ENCODE measurements around the gene SRRM1. TPM values are rescaled to one million over a fixed set of nuclear protein-coding genes. Genes with fewer than 3 reads are reported as not detected.

SRRM1 gene, protein sequence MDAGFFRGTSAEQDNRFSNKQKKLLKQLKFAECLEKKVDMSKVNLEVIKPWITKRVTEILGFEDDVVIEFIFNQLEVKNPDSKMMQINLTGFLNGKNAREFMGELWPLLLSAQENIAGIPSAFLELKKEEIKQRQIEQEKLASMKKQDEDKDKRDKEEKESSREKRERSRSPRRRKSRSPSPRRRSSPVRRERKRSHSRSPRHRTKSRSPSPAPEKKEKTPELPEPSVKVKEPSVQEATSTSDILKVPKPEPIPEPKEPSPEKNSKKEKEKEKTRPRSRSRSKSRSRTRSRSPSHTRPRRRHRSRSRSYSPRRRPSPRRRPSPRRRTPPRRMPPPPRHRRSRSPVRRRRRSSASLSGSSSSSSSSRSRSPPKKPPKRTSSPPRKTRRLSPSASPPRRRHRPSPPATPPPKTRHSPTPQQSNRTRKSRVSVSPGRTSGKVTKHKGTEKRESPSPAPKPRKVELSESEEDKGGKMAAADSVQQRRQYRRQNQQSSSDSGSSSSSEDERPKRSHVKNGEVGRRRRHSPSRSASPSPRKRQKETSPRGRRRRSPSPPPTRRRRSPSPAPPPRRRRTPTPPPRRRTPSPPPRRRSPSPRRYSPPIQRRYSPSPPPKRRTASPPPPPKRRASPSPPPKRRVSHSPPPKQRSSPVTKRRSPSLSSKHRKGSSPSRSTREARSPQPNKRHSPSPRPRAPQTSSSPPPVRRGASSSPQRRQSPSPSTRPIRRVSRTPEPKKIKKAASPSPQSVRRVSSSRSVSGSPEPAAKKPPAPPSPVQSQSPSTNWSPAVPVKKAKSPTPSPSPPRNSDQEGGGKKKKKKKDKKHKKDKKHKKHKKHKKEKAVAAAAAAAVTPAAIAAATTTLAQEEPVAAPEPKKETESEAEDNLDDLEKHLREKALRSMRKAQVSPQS
- total RNA-seq, result 100 to 1,000 TPM; 208 to 250 TPM

- no peaks in the 10 kb centered on the region for H3K9me3 Mint-ChIP-seq
- peak; percentile 93 to 94 for ATAC-seq
- peak within 1 kb of the TSS; percentile 92 to 98 for H3K27ac Mint-ChIP-seq
- peaks cover 38 to 39% of the 10 kb centered on the region in 2 donors for H3K36me3 Mint-ChIP-seq
- peak; percentile 97 to 100 for DNase-seq (ENCODE audit: low spot score in 2 of 2)
Measured at GRCh38 chr1:24642481-24643362, at the start of gene SRRM1. SRRM1 (plus strand) TSS chr1:24643302; CDS start chr1:24643327, 25 bp downstream.

DNA sequence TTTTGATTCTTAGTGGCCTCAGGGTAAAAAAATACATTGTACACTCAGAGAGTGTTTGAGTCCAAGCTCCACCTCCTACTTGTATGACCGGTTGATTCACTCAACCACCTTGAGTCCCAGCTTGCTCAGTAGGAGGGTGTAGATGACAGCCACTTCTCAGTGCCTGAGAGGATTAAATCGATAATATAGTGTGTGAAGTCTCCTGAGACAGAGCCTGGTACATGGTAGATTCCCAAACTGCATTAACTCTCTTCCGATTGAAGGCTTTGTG is 48.8 kb upstream of the SRRM1 start:
- Mint-ChIP-seq H3K9me3 (no peaks in the 10 kb centered on the region), H3K36me3 (no peaks in the 10 kb centered on the region), H3K27ac (no peak overlapping the region)
- DNase-seq (ENCODE audit: low spot score in 2 of 2) (no peak), ATAC-seq (no peak)

- ATAC-seq (no peak), DNase-seq (ENCODE audit: low spot score in 2 of 2) (no peak)
- Mint-ChIP-seq H3K27ac (peak overlapping the region in 1 of 2 donors; percentile 69), H3K9me3 (no peaks in the 10 kb centered on the region), H3K36me3 (no peaks in the 10 kb centered on the region)
Measured at GRCh38 chr1:24596401-24596880, 46.7 kb upstream of the SRRM1 start.

- DNase-seq (ENCODE audit: low spot score in 2 of 2) (no peak), ATAC-seq (no peak)
- H3K27ac Mint-ChIP-seq, result no peak overlapping the region
- H3K9me3 Mint-ChIP-seq, result no peaks in the 10 kb centered on the region
- no peaks in the 10 kb centered on the region for H3K36me3 Mint-ChIP-seq
Measured at GRCh38 chr1:24599265-24599664, 43.8 kb upstream of the SRRM1 start.

DNA sequence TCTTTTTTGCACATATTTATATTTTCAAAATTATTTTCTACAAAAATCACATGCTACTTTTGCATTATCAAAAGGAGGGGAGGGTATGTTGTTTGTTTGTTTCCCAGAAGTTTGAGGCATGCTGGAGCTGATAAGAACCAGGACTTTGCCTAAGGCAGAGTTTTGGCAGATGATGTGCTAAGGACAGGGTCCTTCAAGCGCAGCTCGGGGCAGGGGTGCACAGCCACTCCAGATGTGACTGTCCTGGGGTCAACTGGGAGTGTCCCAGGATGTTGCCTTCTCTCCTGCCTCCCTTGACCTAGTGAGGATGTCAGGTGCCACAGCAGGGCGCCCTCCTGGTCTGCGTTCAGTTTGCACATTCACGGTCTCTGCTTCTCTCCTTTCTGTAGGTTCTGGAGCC is 42.6 kb upstream of the SRRM1 start:
- H3K36me3 Mint-ChIP-seq, result no peaks in the 10 kb centered on the region
- no peak overlapping the region for H3K27ac Mint-ChIP-seq
- no peak for ATAC-seq
- no peaks in the 10 kb centered on the region for H3K9me3 Mint-ChIP-seq
- no peak for DNase-seq (ENCODE audit: low spot score in 2 of 2)

DNA sequence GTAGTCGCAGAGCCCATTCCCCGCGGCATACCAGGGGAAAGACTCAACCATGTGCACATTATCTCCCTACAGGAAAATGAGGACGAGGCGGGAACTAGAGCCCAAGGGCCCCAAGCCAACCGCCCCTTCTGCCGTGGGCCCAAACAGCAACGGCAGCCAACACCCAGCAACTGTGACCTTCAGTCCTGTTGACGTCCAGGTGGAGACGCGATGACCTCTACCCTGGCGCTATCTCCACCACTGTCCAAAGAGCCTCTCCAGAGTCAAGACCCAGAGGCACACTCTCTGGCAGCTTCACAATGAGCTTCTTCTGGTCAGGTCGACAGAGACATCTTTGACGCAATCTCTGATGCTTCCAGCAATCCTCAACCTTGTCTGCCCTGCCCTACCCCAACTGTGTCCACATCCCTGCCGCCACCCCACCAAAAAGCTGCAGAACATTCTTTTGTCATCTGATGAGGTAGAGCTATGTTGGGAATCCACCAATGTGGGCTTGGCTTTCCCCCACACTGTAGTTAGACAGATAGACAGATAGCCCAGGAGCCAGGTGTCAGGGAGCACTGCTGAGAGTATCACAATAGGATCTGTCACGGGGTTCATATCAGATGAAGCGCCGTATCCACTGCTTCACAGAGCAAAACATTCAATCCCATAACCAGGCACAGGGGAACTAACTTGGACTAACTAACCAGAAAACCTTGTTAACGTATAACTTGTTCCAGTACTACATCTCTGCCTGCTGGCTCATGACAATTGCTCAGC is 37.4 kb upstream of the SRRM1 start:
- DNase-seq (ENCODE audit: low spot score in 2 of 2) (no peak), ATAC-seq (no peak)
- H3K9me3 Mint-ChIP-seq, result no peaks in the 10 kb centered on the region
- H3K27ac Mint-ChIP-seq, result no peak overlapping the region
- no peaks in the 10 kb centered on the region for H3K36me3 Mint-ChIP-seq

- no peak overlapping the region for H3K27ac Mint-ChIP-seq
- no peaks in the 10 kb centered on the region for H3K36me3 Mint-ChIP-seq
- no peaks in the 10 kb centered on the region for H3K9me3 Mint-ChIP-seq
- ATAC-seq (no peak), DNase-seq (ENCODE audit: low spot score in 2 of 2) (no peak)
Measured at GRCh38 chr1:24606296-24606605, 36.9 kb upstream of the SRRM1 start.

GRCh38 chr1:24606621-24607020 is 36.5 kb upstream of the SRRM1 start:
- no peak for DNase-seq (ENCODE audit: low spot score in 2 of 2)
- Mint-ChIP-seq H3K27ac (no peak overlapping the region), H3K9me3 (no peaks in the 10 kb centered on the region), H3K36me3 (no peaks in the 10 kb centered on the region)
- ATAC-seq, result no peak

- Mint-ChIP-seq H3K27ac (no peak overlapping the region), H3K36me3 (no peaks in the 10 kb centered on the region), H3K9me3 (no peaks in the 10 kb centered on the region)
- DNase-seq (ENCODE audit: low spot score in 2 of 2), result no peak
- no peak for ATAC-seq
Measured at GRCh38 chr1:24609949-24610517, 33.1 kb upstream of the SRRM1 start.

- ATAC-seq (no peak), DNase-seq (ENCODE audit: low spot score in 2 of 2) (no peak)
- Mint-ChIP-seq H3K9me3 (no peaks in the 10 kb centered on the region), H3K36me3 (no peaks in the 10 kb centered on the region), H3K27ac (no peak overlapping the region)
Measured at GRCh38 chr1:24619376-24619775, 23.7 kb upstream of the SRRM1 start.

GRCh38 chr1:24620678-24621077 is 22.4 kb upstream of the SRRM1 start:
- no peak overlapping the region for H3K27ac Mint-ChIP-seq
- H3K36me3 Mint-ChIP-seq, result no peaks in the 10 kb centered on the region
- no peaks in the 10 kb centered on the region for H3K9me3 Mint-ChIP-seq
- DNase-seq (ENCODE audit: low spot score in 2 of 2), result no peak
- ATAC-seq, result no peak

DNA sequence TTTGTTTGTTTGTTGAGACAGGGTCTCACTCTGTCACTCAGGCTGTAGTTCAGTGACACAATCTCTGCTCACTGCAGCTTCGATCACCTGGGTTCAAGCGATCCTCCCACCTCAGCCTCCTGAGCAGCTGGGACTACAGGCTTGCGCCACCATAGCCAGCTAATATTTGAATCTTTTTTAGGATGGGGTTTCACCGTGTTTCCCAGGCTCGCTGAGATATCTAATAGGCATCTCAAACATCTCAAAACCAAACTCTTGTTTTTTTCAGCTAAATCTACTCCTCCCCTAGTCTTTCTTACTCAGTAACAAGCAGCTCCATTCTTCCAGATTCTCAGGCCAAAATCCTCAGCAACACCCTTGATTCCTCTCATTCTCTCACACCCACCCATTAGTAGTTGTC is 22.0 kb upstream of the SRRM1 start:
- H3K36me3 Mint-ChIP-seq, result no peaks in the 10 kb centered on the region
- no peak overlapping the region for H3K27ac Mint-ChIP-seq
- DNase-seq (ENCODE audit: low spot score in 2 of 2) (no peak), ATAC-seq (no peak)
- no peaks in the 10 kb centered on the region for H3K9me3 Mint-ChIP-seq

GRCh38 chr1:24622218-24622617 is 20.9 kb upstream of the SRRM1 start:
- DNase-seq (ENCODE audit: low spot score in 2 of 2), result no peak
- H3K27ac Mint-ChIP-seq, result no peak overlapping the region
- H3K9me3 Mint-ChIP-seq, result no peaks in the 10 kb centered on the region
- ATAC-seq, result no peak
- H3K36me3 Mint-ChIP-seq, result no peaks in the 10 kb centered on the region

GRCh38 chr1:24632832-24633175 is 10.3 kb upstream of the SRRM1 start:
- Mint-ChIP-seq H3K27ac (no peak overlapping the region), H3K9me3 (no peaks in the 10 kb centered on the region), H3K36me3 (no peaks in the 10 kb centered on the region)
- DNase-seq (ENCODE audit: low spot score in 2 of 2) (no peak), ATAC-seq (no peak)

- DNase-seq (ENCODE audit: low spot score in 2 of 2), result no peak
- peak; percentile 69 to 74 for ATAC-seq
- H3K36me3 Mint-ChIP-seq, result no peaks in the 10 kb centered on the region
- no peaks in the 10 kb centered on the region for H3K9me3 Mint-ChIP-seq
- no peak overlapping the region for H3K27ac Mint-ChIP-seq
Measured at GRCh38 chr1:24635195-24635843, 7.8 kb upstream of the SRRM1 start.

All from activated naive CD4-positive, alpha-beta T cell treated with anti-CD3 and anti-CD28 coated beads, Interleukin-2, amount 50 U/mL, for 72 hours (primary cell).